HG03039 (cell line): ENCODE measurements around the gene COX7A1.
"Not testable (repeated sequence)": the region's sequence is repeated elsewhere in the genome, so short reads cannot be mapped to it uniquely, and the experiment has no call there.

ENCODE experiments used
- ATAC-seq: cut with Tn5 transposase; IDR thresholded peaks from one replicate; pipeline ENCODE4 v1.9.1; 2021; ENCODE audit warnings: mild to moderate bottlenecking, moderate library complexity; ENCODE audit not compliant: unreplicated experiment

The COX7A1 gene

DNA sequence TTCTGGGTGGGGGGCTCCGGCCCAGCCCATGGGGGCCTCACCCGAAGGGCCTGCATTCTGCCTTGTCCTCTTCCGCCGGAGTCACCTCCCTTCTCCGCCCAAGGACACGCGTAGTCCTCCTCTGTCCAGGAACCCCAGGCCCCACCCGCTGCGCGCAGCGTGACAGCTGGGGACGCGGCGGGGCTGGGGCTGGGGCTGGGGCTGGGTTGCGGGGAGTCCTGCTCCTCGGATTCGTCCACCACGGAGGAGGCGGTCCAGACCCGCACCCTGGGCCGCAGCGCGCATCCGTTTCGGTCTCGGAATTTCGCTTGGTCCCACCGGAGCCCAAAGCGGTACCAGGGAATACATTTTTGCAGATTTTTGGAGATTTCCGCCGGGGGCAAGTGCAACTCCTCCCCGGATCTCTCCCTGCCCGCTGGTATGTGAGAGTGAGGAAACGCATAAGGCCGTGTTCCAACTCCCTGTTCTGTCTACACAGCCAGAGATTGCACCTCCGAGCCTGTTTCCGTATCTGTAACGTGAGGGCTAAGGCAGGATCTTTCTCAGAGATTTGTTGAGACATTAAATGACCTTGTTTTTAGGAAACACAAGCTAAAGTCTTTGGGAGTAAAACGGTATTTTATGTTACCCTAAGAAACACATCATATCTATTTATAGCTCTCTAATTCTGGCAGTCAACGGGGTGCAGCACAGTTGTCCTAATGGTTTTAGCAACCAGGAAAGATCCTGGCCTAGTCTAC lies at the start of gene COX7A1:
Gene COX7A1, minus strand, starts transcription at position 96 of the 740 bp plus-strand sequence. Its CDS starts 40 bp downstream, at position 56.
- no peak for ATAC-seq

- ATAC-seq, result no peak
These were observed 49.4 kb upstream of the COX7A1 start for GRCh38 chr19:36201684-36202083.

GRCh38 chr19:36198119-36198518 lies 45.9 kb upstream of the COX7A1 start:
- ATAC-seq, result no peak

- ATAC-seq, result no peak
These were observed 44.0 kb upstream of the COX7A1 start for GRCh38 chr19:36196249-36196648.

DNA sequence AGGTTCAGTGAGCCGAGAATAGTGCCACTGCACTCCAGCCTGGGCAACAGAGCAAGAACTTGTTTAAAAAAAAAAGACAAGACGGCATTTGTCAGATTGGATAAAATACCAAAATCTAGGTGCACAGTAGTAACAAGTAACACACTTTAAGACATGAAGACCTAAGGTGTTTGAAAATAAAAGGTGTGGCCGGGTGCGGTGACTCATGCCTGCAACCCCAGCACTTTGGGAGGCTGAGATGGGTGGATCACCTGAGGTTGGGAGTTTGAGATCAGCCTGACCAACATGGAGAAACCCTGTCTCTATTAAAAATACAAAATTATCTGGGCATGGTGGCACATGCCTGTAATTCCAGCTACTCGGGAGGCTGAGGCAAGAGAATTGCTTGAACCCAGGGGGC lies 34.5 kb upstream of the COX7A1 start:
- ATAC-seq, result not testable (repeated sequence)

DNA sequence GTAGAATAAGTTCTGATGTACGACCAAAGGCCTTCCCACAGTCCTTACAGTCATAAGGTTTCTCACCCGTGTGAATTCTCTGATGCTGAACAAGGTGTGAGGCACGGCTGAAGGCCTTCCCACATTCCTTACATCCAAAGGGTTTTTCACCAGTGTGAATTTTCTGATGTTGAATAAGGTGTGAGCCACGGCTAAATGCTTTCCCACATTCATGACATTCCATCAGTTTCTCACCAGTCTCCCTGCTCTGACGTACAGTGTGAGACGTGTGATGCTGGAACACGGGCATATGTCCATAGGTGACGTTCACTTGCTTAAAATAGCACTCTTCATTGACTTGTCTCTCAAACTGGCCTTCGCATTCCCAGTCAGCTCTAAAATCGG lies 31.0 kb upstream of the COX7A1 start:
- no peak for ATAC-seq

DNA sequence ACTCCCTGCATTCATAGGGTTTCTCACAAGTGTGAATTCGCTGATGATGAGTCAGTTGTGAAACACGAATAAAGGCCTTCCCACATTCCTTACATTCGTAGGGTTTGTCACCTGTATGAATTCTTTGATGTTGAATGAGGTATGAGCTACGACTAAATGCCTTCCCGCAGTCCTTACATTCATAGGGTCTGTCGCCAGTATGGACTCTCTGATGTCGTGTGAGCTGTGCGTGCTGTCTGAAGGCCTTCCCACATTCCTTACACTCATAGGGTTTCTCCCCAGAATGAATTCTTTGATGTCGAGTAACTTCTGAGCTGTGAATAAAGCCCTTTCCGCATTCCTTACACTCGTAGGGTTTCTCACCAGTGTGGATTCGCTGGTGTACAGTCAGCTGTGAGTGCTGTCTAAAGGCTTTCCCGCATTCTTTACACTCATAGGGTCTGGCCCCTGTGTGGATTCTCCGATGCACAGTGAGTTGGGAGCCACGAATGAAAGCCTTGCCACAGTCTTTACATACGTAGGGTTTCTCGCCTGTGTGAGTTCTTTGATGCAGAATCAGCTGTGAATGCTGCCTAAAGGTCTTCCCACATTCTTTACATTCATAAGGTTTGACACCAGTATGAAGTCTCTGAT lies 30.5 kb upstream of the COX7A1 start:
- no peak for ATAC-seq

- not testable (repeated sequence) for ATAC-seq
These were observed 26.8 kb upstream of the COX7A1 start for GRCh38 chr19:36179077-36179476.

DNA sequence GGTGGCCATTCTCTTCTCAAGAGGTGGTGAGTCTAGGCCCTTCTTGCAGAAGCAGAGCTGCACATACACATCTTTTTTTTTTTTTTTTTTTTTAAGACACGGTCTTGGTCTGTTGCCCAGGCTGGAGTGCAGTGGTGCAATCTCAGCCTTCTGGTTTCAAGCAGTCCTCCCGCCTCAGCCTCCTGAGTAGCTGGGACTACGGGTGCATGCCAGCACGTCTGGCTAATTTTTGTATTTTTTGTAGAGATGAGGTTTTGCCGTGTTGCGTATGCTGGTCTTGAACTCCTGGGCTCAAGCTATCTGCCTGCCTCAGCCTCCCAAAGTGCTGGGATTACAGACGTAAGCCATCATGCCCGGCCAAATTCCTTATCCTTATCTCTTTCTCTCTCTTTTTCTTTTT lies 21.6 kb upstream of the COX7A1 start:
- ATAC-seq, result not testable (repeated sequence)

- ATAC-seq, result no peak
These were observed 20.6 kb upstream of the COX7A1 start for GRCh38 chr19:36172852-36173251.

GRCh38 chr19:36169084-36169760 lies 17.0 kb upstream of the COX7A1 start:
- no peak for ATAC-seq

GRCh38 chr19:36163813-36164212 lies 11.6 kb upstream of the COX7A1 start:
- ATAC-seq, result no peak

- no peak for ATAC-seq
These were observed 8.8 kb upstream of the COX7A1 start for GRCh38 chr19:36160821-36161596.

GRCh38 chr19:36153126-36153525 lies 879 bp upstream of the COX7A1 start:
- ATAC-seq, result no peak

- no peak for ATAC-seq
These were observed 262 bp downstream of the COX7A1 start for GRCh38 chr19:36152019-36152351.

DNA sequence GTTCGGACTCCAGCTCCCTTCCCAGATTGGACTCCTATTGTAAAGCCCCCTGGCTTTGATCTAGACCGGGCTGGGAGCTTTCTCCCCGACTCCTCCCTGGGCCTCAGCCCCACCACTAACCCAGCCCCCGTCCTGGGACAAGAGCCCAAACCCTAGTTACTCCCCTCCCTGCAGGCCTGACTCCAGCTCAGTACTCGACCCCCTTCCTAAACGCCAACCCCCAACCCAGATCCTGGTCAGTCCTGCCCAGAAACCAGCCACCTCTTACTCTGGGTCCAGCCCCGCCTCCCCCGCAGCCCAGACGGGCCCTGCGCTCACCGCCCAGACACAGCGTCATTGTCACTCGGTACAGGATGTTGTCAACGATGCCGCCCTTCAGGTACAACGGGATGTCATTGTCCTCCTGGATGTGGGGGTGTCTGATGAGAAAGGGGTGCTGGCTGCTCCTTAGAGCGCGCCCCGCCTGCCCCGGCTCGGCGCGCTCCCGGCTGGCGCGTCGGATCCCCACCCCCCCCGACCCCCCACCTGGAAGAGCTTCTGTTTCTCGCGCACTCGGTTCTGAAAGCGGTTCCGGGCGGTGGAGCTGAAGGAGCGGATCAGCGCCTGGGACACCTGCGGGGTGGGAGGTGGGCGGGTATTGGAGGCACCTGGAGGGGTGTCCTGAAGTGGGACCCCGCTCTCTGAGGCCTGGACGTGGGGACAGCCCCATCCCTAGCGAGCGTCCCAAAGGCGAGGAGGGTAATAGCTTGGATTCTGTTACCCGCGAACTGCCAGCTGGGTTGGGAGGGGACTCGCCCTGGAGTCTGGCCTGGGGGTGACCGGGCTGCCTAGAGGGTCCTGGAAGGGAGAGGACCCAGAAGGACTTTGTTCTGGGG lies 866 bp downstream of the COX7A1 start:
- no peak for ATAC-seq

DNA sequence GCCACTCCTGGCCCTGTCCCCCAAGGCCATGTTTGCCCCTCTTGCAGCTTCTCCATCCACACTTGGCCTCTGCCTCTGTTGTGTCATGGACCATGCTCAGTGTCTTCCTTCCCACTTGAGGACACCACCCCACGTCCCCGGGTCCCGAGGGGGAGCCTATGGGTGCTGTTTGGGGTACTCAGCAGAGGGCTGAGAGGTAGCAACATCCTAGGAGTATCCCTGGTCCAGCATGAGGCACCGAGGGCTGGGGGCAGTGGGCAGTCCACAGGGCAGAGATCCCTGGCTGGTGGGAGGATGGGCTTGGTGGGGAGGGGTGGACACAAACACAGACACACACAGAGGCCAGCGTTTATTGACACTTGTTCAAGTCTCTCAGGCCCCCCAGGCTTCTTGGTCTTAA lies 1.7 kb downstream of the COX7A1 start:
- no peak for ATAC-seq

- no peak for ATAC-seq
These were observed 2.4 kb downstream of the COX7A1 start for GRCh38 chr19:36149673-36150406.

- ATAC-seq, result no peak
These were observed 7.6 kb downstream of the COX7A1 start for GRCh38 chr19:36144624-36145023.

DNA sequence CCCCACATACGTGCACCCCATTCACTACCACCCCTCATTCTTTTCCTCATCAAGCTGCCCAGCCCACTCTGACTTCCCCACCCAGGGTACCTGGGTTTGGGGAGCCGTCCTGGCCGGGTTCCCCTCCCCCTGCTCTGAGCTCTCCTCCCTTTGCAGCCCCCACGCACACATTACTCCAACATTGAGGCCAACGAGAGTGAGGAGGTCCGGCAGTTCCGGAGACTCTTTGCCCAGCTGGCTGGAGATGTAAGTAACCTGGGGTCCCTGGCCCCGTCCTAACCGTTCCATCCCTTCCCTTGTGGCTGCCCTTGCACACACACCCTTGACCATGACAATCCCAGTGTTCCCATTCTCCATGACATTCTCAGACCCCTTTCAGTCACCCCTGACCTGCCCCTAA lies 9.8 kb downstream of the COX7A1 start:
- no peak for ATAC-seq
